GM12875 (cell line): ENCODE data around the gene CHMP2A.
A peak's percentile ranks its signal among the peaks of the same experiment; 100 is the strongest.

ENCODE experiments used
- H3K4me3 ChIP-seq: one replicate; pipeline ENCODE4 v1.5.1; 2011; ENCODE audit warnings: low read depth, low read length, control low read depth
- CTCF ChIP-seq: IDR thresholded peaks from 2 replicates; pipeline ENCODE4 v1.5.1; 2011; ENCODE audit warnings: low read depth, mild to moderate bottlenecking, control low read depth, inconsistent platforms, low read length, moderate library complexity, borderline replicate concordance; ENCODE audit not compliant: insufficient read depth

The CHMP2A gene

GRCh38 chr19:58556622-58557220, 1.8 kb upstream of the CHMP2A start:
- peak overlapping the region; percentile 96 for H3K4me3 ChIP-seq

GRCh38 chr19:58555920-58556621, 1.2 kb upstream of the CHMP2A start:
- H3K4me3 ChIP-seq: no peak overlapping the region
- TF ChIP-seq CTCF: no peak

More at GRCh38 chr19:58556622-58557220, 1.8 kb upstream of the CHMP2A start:
- no peak for TF ChIP-seq CTCF

DNA sequence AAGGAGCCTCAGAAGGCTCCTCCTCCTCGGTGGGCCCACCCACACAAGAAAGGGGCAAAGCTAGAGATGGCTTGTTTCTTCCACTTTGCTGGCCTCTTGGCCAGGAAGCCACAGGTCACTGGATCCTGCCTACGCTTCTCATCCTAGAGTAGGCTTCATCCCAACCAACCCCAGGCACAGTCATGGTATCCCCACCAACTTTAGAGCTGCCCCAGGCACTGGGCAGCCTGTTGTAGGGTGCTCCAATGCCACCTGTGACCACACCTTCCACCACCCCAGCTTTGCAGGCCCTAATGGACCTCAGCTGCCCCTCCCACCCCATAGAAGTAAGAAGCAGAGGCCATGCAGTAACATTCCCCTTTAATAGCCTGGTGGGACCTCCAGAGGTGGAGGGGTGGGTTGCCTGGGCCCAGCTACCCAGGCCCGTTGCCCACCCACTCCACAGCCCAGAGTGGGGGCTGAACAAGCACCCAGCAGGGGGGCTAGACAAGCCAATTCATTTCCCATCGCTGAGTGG, 522 bp upstream of the CHMP2A start:
- H3K4me3 ChIP-seq: peak overlapping the region; percentile 79
- TF ChIP-seq CTCF: no peak

- peak overlapping the region; percentile 79 for H3K4me3 ChIP-seq
- no peak for TF ChIP-seq CTCF
These were observed 959 bp downstream of the CHMP2A start for GRCh38 chr19:58553799-58554493.

DNA sequence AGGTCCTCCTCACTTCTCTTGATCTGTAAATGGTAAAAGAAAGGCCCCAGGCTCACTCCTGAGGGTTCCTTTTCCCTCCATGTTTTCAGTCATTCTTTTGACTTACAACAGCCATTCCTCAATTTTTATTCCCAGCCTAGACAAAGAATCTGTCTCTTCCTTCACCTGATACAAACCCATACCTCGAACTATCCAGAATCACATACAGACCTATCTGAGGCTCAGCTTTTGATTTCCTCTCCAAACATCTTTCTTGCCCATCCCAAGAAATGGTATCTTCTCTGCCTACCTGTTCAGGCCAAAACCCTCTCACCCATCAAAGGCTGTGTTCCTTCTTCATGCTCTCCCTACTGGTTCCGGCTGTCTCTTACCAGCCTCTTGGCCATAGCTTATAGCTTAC, 2.2 kb downstream of the CHMP2A start:
- H3K4me3 ChIP-seq: no peak overlapping the region
- TF ChIP-seq CTCF: no peak

DNA sequence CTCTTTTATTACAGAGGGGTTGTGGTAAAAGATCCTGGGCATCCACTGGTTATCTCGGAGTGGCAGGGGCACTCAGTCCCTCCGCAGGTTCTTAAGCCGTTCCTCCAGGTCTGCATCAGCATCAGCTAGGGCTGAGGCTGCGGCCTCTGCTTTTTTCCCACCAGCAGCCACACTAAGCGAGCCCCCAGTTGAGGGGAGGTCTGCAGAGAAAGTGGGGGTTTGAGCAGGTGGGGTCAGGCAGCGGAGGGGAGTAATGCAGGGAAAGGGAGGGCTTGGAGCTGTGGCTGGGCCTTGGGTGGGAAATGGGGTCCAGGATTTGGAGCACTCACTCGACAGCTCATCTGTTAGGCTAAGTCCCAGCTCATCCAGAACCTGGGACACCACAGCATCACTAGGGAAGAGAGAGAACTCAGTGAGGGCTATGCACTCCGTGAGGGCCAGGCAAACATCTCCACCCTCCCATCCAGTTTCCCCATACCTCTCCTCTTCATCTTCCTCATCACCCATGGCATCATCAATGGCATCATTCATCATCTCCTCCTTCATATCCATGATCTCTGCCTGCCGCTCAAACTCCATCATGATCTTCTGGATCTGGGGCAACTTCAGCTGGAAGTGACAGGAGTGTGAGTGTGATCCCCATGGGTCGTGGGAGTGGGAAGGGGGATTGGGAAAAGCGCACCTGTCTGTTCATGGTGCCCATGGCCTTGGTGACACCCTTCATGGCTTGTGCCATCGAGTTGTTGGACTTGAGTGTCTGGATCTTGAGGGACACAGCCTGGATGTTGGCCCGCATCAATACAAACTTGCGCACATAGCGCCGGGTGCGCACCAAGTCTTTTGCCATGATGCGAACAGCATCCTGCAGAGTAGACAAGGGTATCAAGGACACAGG, 3.1 kb downstream of the CHMP2A start:
- no peak overlapping the region for H3K4me3 ChIP-seq
- no peak for TF ChIP-seq CTCF
